H9 (cell line): ENCODE measurements around the gene MRGPRG. TPM values are rescaled to one million over a fixed set of nuclear protein-coding genes. Genes with fewer than 3 reads are reported as not detected.

Source experiments
- DNase-seq: peaks from one replicate; pipeline ENCODE4 v3.0.0-alpha.2; 2017
- H2AFZ ChIP-seq: one replicate; pipeline ENCODE4 v1.6.1; 2013; ENCODE audit warnings: mild to moderate bottlenecking, low read length, control low read depth, moderate library complexity
- H2AK5ac ChIP-seq: 2 replicates; pipeline ENCODE4 v1.6.1; 2013; ENCODE audit warnings: low read length, control low read depth, mixed read lengths; ENCODE audit not compliant: insufficient read length
- H2BK120ac ChIP-seq: one replicate; pipeline ENCODE4 v1.6.1; 2013; ENCODE audit warnings: low read depth, mild to moderate bottlenecking, low read length, control low read depth, inconsistent platforms; ENCODE audit not compliant: poor library complexity, severe bottlenecking
- H2BK12ac ChIP-seq: 2 replicates; pipeline ENCODE4 v1.6.1; 2013; ENCODE audit warnings: low read length, control low read depth, mixed read lengths, low read depth; ENCODE audit not compliant: insufficient read length
- H2BK15ac ChIP-seq: 2 replicates; pipeline ENCODE4 v1.6.1; 2013; ENCODE audit warnings: low read depth, low read length, control low read depth
- H2BK20ac ChIP-seq: one replicate; pipeline ENCODE4 v1.6.1; 2013; ENCODE audit warnings: low read depth, mild to moderate bottlenecking, low read length, control low read depth, inconsistent platforms; ENCODE audit not compliant: poor library complexity, severe bottlenecking
- H2BK5ac ChIP-seq: 2 replicates; pipeline ENCODE4 v1.6.1; 2013; ENCODE audit warnings: low read length, control low read depth, mixed read lengths; ENCODE audit not compliant: insufficient read length
- H3K14ac ChIP-seq: 2 replicates; pipeline ENCODE4 v1.6.1; 2013; ENCODE audit warnings: low read length, control low read depth; ENCODE audit not compliant: insufficient read depth
- H3K18ac ChIP-seq: 2 replicates; pipeline ENCODE4 v1.6.1; 2013; ENCODE audit warnings: low read depth, mild to moderate bottlenecking, mixed read lengths, low read length, control low read depth; ENCODE audit not compliant: insufficient read length
- H3K23ac ChIP-seq: 2 replicates; pipeline ENCODE4 v1.6.1; 2013; ENCODE audit warnings: low read length, control low read depth, mixed read lengths, low read depth; ENCODE audit not compliant: insufficient read length
- H3K23me2 ChIP-seq: 2 replicates; pipeline ENCODE4 v1.6.1; 2013; ENCODE audit warnings: low read depth, mild to moderate bottlenecking, mixed read lengths, low read length, control low read depth; ENCODE audit not compliant: insufficient read length, poor library complexity, severe bottlenecking
- H3K27ac ChIP-seq: 2 replicates; pipeline ENCODE4 v1.5.1; 2013; ENCODE audit warnings: low read length, control low read depth, mixed read lengths, low read depth; ENCODE audit not compliant: insufficient read length
- H3K27me3 ChIP-seq: 2 replicates; pipeline ENCODE4 v1.6.1; 2013; ENCODE audit warnings: low read length, control low read depth, inconsistent platforms; ENCODE audit not compliant: insufficient read depth
- H3K4ac ChIP-seq: 2 replicates; pipeline ENCODE4 v1.6.1; 2013; ENCODE audit warnings: low read depth, mild to moderate bottlenecking, control low read depth, inconsistent platforms, low read length, moderate library complexity
- H3K4me1 ChIP-seq: 2 replicates; pipeline ENCODE4 v1.6.1; 2013; ENCODE audit warnings: low read length, control low read depth, inconsistent platforms; ENCODE audit not compliant: insufficient read depth
- H3K4me2 ChIP-seq: 2 replicates; pipeline ENCODE4 v1.6.1; 2013; ENCODE audit warnings: low read length, control low read depth, mixed read lengths; ENCODE audit not compliant: insufficient read length, insufficient read depth
- H3K56ac ChIP-seq: 2 replicates; pipeline ENCODE4 v1.6.1; 2013; ENCODE audit warnings: low read depth, mild to moderate bottlenecking, mixed read lengths, low read length, control low read depth; ENCODE audit not compliant: insufficient read length
- H3K79me1 ChIP-seq: 2 replicates; pipeline ENCODE4 v1.6.1; 2013; ENCODE audit warnings: low read depth, mild to moderate bottlenecking, moderate library complexity, low read length, control low read depth, inconsistent platforms; ENCODE audit not compliant: insufficient read depth, poor library complexity, severe bottlenecking
- H3K79me2 ChIP-seq: 2 replicates; pipeline ENCODE4 v1.6.1; 2013; ENCODE audit warnings: low read length, control low read depth, inconsistent platforms; ENCODE audit not compliant: insufficient read depth
- H3K9ac ChIP-seq: 2 replicates; pipeline ENCODE4 v1.6.1; 2013; ENCODE audit warnings: low read length, control low read depth, mixed read lengths; ENCODE audit not compliant: insufficient read length; ENCODE audit errors: extremely low read depth
- H3K9me3 ChIP-seq: one replicate; pipeline ENCODE4 v1.6.1; 2013; ENCODE audit warnings: low read depth, low read length, inconsistent platforms; ENCODE audit not compliant: control insufficient read depth
- H3T11ph ChIP-seq: one replicate; pipeline ENCODE4 v1.6.1; 2013; ENCODE audit warnings: mild to moderate bottlenecking, low read length, control low read depth, inconsistent platforms
- H4K20me1 ChIP-seq: one replicate; pipeline ENCODE4 v1.6.1; 2013; ENCODE audit not compliant: control insufficient read depth, insufficient read length, insufficient read depth
- H4K5ac ChIP-seq: 2 replicates; pipeline ENCODE4 v1.6.1; 2013; ENCODE audit warnings: low read depth, mild to moderate bottlenecking, mixed read lengths, low read length, control low read depth; ENCODE audit not compliant: insufficient read length
- H4K8ac ChIP-seq: replicated peaks from 2 replicates; pipeline ENCODE4 v1.6.1; 2013; ENCODE audit warnings: low read length, control low read depth, mixed read lengths, low read depth; ENCODE audit not compliant: insufficient read length
- H4K91ac ChIP-seq: 2 replicates; pipeline ENCODE4 v1.6.1; 2013; ENCODE audit warnings: low read depth, mild to moderate bottlenecking, moderate library complexity, mixed read lengths, low read length, control low read depth; ENCODE audit not compliant: insufficient read length
- H3K27ac Mint-ChIP-seq, 3 experiments: 2 replicates in 2 of 3; 3 replicates in 1 of 3; pipeline ENCODE4 v1.8.0; 2020 to 2021; ENCODE audit warnings: mixed read lengths in 3 of 3, mild to moderate bottlenecking in 1 of 3, moderate library complexity in 1 of 3
- H3K27me3 Mint-ChIP-seq: 2 replicates; pipeline ENCODE4 v1.8.0; 2021; ENCODE audit warnings: low read depth, mild to moderate bottlenecking, moderate library complexity, mixed read lengths
- H3K36me3 Mint-ChIP-seq, 3 experiments: 2 replicates in 2 of 3; 3 replicates in 1 of 3; pipeline ENCODE4 v1.8.0; 2020 to 2021; ENCODE audit warnings: low read depth in 3 of 3, mixed read lengths in 3 of 3; ENCODE audit not compliant: insufficient read depth in 1 of 3
- H3K4me1 Mint-ChIP-seq, 2 experiments: 2 replicates each; pipeline ENCODE4 v1.8.0; 2020; ENCODE audit warnings: mixed read lengths in 2 of 2
- H3K4me3 Mint-ChIP-seq, 2 experiments: 2 replicates in 1 of 2; 3 replicates in 1 of 2; pipeline ENCODE4 v1.8.0; 2020 to 2021; ENCODE audit warnings: mild to moderate bottlenecking in 2 of 2, mixed read lengths in 2 of 2, moderate library complexity in 1 of 2
- H3K9me3 Mint-ChIP-seq, 2 experiments: 2 replicates in 1 of 2; 3 replicates in 1 of 2; pipeline ENCODE4 v1.8.0; 2020; ENCODE audit warnings: mild to moderate bottlenecking in 2 of 2, mixed read lengths in 2 of 2, moderate library complexity in 1 of 2
- CTCF ChIP-seq: fragments of 200-600 bp; sonication (generic); conservative IDR thresholded peaks from 3 replicates; pipeline ENCODE4 v1.8.0; 2021; ENCODE audit warnings: antibody characterized with exemption, mild to moderate bottlenecking
- WGBS: extraction: QIAGEN DNeasy Blood & Tissue Kit; methylation state at CpG from one replicate; pipeline ENCODE4 v1.1.7; 2013; ENCODE audit warnings: missing lambda C conversion rate, low lambda C conversion rate, mixed read lengths; ENCODE audit not compliant: insufficient read length; ENCODE audit errors: extremely low coverage; 5-methylcytosine and 5-hydroxymethylcytosine counted together
- total RNA-seq: library from RNA; stranded (reverse); gene quantifications from 2 replicates; pipeline ENCODE4 v1.2.1, GENCODE V29; 2021

The MRGPRG gene
- total RNA-seq, 1 experiment from 2014 or later, result not detected

GRCh38 chr11:3243880-3244279, 25.3 kb upstream of the MRGPRG start:
- Mint-ChIP-seq H3K27me3 (no peaks in the 10 kb centered on the region), H3K4me3 (no peak overlapping the region), H3K36me3 (peaks cover 6 to 27% (median 11%) of the 10 kb centered on the region in 3 experiments; a peak in 6 of 7 replicates), H3K27ac (no peak overlapping the region), H3K4me1 (peaks cover 15 to 28% of the 10 kb centered on the region in 2 experiments), H3K9me3 (peaks cover 27 to 32% of the 10 kb centered on the region in 2 experiments)
- no peak overlapping the region for H3K27ac ChIP-seq
- no peak overlapping the region for H4K8ac ChIP-seq
- no peak overlapping the region for H4K91ac ChIP-seq
- H3K79me2 ChIP-seq, result no peaks in the 10 kb centered on the region
- H2BK12ac ChIP-seq, result no peak overlapping the region
- no peak overlapping the region for H3K23ac ChIP-seq
- no peak overlapping the region for H3K18ac ChIP-seq
- peaks cover 8% of the 10 kb centered on the region for H3K9me3 ChIP-seq
- no peak overlapping the region for H2BK5ac ChIP-seq
- H2BK15ac ChIP-seq, result no peak overlapping the region
- DNase-seq, result no peak
- H3K4me2 ChIP-seq, result no peak overlapping the region
- H4K5ac ChIP-seq, result no peak overlapping the region
- no peaks in the 10 kb centered on the region for H3K79me1 ChIP-seq
- H3K27me3 ChIP-seq, result no peaks in the 10 kb centered on the region
- no peaks in the 10 kb centered on the region for H4K20me1 ChIP-seq
- H3K9ac ChIP-seq, result no peak overlapping the region
- H3K4me1 ChIP-seq, result no peaks in the 10 kb centered on the region
- H2BK120ac ChIP-seq, result no peak overlapping the region
- H2BK20ac ChIP-seq, result no peak overlapping the region
- H2AFZ ChIP-seq, result no peak overlapping the region
- no peak overlapping the region for H2AK5ac ChIP-seq
- H3K14ac ChIP-seq, result no peak overlapping the region
- H3K56ac ChIP-seq, result no peak overlapping the region
- WGBS, result no CpG with 5 or more reads among the region's 1 CpG
- no peak overlapping the region for H3K4ac ChIP-seq
- H3K23me2 ChIP-seq, result no peaks in the 10 kb centered on the region
- no peak overlapping the region for H3T11ph ChIP-seq
- no peak for TF ChIP-seq CTCF
